Raji (cell line): ENCODE data around the gene SYNDIG1.

ENCODE experiments used
- POLR2A ChIP-seq: IDR thresholded peaks from 2 replicates; pipeline ENCODE4 v1.6.1; 2011; ENCODE audit warnings: low read depth, low read length, control low read depth; ENCODE audit not compliant: insufficient read depth

Gene SYNDIG1

GRCh38 chr20:24543168-24543567 lies 73.7 kb downstream of the SYNDIG1 start:
- TF ChIP-seq POLR2A = no peak

DNA sequence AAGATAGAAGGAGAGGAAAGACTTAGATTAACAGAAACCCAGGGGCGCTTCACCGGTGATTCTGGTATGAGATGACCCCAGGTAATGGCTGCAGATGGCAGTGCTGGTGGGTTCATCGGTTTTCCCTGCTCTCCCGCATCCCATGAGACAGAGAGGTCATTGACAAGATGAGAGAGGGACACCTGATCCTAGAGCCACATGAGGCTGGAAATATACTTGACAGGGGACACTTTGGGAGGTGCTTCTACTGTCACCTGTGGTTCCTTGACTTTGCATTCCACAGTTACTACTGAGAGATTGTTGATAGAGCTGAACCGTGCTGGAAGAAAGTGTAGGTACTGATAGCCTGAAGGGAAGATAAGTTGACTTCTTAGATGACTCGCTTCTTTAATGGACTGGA lies 74.3 kb downstream of the SYNDIG1 start:
- no peak for TF ChIP-seq POLR2A

DNA sequence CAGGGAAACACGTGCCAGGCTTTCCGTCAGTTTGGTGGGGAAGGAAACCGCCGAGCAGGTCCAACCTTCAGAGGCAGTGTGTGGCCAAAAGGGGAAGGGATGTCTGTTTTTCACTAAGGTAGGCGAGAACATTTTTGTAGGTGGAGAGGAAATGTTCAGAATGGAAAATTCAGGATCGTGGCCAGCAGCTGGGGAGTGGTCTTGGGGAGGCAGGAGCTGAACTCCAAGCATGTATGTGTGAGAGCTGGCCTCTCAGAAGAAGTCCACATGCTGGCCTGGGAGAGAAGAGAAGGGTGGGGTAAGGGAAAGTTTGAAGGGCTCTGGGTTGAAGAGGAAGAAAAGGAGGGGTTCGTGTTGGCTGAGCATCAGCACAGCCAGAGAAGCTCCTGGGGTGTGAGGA lies 74.9 kb downstream of the SYNDIG1 start:
- no peak for TF ChIP-seq POLR2A

GRCh38 chr20:24545168-24545567 lies 75.7 kb downstream of the SYNDIG1 start:
- no peak for TF ChIP-seq POLR2A

- no peak for TF ChIP-seq POLR2A
Measured at GRCh38 chr20:24546232-24546892, 76.9 kb downstream of the SYNDIG1 start.

DNA sequence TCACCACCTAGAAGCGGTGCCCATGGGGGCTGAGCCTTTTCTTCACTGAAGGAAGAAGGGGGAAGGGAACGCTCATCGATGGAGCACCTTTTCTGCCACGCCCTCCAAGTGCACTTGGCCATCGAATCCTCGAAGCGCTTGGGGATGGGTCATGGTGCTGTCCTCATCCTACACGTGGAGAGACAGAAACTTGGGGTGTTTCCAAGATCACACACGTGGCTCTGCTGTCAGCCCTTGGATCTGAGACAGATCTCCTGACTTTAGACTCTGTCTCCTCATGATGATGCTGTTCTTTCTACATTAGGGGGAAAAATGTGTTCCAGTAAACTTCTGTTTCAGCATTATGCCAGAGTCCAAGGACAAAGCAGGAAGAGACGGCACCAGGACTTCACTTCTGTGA lies 78.5 kb downstream of the SYNDIG1 start:
- no peak for TF ChIP-seq POLR2A

- TF ChIP-seq POLR2A = no peak
Measured at GRCh38 chr20:24559114-24559732, 89.8 kb downstream of the SYNDIG1 start.

GRCh38 chr20:24560571-24561491 lies 91.4 kb downstream of the SYNDIG1 start:
- no peak for TF ChIP-seq POLR2A

- TF ChIP-seq POLR2A = no peak
Measured at GRCh38 chr20:24565835-24566351, 96.5 kb downstream of the SYNDIG1 start.

- no peak for TF ChIP-seq POLR2A
Measured at GRCh38 chr20:24566656-24567055, 97.2 kb downstream of the SYNDIG1 start.

- no peak for TF ChIP-seq POLR2A
Measured at GRCh38 chr20:24567508-24567907, 98.1 kb downstream of the SYNDIG1 start.

DNA sequence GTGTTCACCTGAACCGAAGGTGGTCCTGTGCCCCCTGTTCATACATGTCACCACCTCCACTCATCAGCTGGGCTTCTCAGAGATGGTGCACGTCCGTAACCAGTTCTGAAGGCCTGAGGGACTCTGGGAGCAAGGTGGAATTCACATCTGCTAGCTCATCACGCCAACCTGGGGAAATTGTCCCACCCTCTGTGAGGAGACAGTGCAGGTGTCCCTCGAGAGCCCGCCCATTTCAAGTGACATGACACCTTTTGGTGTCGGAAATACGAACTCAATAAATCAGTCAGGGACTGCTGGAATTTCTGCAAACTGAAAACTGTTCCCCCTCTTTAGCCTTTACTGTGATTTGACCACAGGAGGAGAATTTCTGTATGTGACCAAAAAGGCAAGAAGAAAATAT lies 99.4 kb downstream of the SYNDIG1 start:
- no peak for TF ChIP-seq POLR2A

- no peak for TF ChIP-seq POLR2A
Measured at GRCh38 chr20:24571159-24571558, 101.7 kb downstream of the SYNDIG1 start.

DNA sequence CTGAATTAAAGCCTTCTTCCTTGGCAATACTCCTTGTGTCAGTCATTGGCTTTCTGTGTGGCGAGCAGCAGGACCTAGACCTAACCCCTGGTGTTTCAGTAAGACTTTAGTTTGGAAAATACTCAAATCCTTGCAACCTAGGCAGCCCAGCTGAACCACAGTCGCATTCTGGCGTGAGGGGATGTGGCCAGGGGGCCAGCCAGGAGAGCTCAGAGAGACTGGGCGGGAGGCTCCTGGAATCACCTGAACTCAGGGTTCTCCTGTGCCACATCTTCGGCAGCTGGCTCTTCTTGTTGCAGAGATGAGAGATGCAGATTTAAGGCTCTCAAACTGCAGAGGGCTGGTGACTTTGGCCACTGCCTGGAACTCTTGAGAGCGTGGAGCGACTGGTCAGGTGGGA lies 102.7 kb downstream of the SYNDIG1 start:
- no peak for TF ChIP-seq POLR2A

GRCh38 chr20:24572862-24573261 lies 103.4 kb downstream of the SYNDIG1 start:
- TF ChIP-seq POLR2A = no peak

- no peak for TF ChIP-seq POLR2A
Measured at GRCh38 chr20:24573557-24573956, 104.1 kb downstream of the SYNDIG1 start.
